ENCODE data around the gene RANGAP1. TPM values are rescaled to one million over a fixed set of nuclear protein-coding genes. Genes with fewer than 3 reads are reported as not detected.

RANGAP1 gene
- total and polyA plus RNA-seq, 2 of the 8 experiments (the other 6 are each of a cell fraction or from before 2014, with no cell fraction given): 121 to 171 TPM

DNA sequence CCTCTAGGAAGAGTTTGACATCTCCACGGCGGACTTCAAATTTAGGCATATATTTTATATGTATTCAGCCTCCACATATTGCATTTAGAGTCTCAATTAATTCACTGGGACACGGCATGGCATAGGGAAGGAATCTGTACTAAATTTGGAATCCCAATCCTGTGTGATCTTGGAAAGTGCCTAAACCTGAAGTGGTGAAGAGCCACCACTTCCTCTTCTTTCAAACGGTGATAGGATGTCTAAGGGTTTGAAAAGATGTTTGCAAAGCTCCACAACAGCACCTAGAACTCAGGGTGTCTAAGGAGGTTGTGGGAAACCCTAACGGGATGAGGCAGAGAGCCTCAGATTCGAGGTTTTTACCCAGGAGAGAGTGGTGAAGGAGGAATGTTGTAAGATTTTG, 81.9 kb downstream of the RANGAP1 start:
- H3K4me3 ChIP-seq (ENCODE audit: extremely low read depth in 1 of 4, insufficient read depth in 2 of 4, low read depth in 3 of 4, low read length in 4 of 4): no peak overlapping the region

More for the DNA sequence above, 81.9 kb downstream of the RANGAP1 start:
- H3K23ac ChIP-seq (ENCODE audit: insufficient read length): no peak overlapping the region
- H3K14ac ChIP-seq (ENCODE audit: insufficient read length): no peak overlapping the region
- WGBS, 2 experiments (ENCODE audit: extremely low coverage in 1 of 2, insufficient coverage in 1 of 2, insufficient read length in 1 of 2, insufficient replicate concordance in 2 of 2, low coverage in 1 of 2, low lambda C conversion rate in 2 of 2, missing lambda C conversion rate in 1 of 2): 83% methylated on average over 6 of the region's 6 CpGs; no CpG with 5 or more reads in 1 of the 2 experiments
- no peak overlapping the region for H2AFZ ChIP-seq (ENCODE audit: low read length)
- no peaks in the 10 kb centered on the region for H3K36me3 ChIP-seq (ENCODE audit: control insufficient read depth in 2 of 4, insufficient read depth in 4 of 4, low read length in 3 of 4)
- no peaks in the 10 kb centered on the region for H4K20me1 ChIP-seq (replicated peaks in 1 of 2; ENCODE audit: control insufficient read depth in 1 of 2, insufficient read depth in 2 of 2, low read length in 2 of 2)
- H4K8ac ChIP-seq (ENCODE audit: extremely low read depth, insufficient read depth, low read length): no peak overlapping the region
- no peak overlapping the region for H3K27ac ChIP-seq (ENCODE audit: low read depth, low read length)
- TF ChIP-seq TAF7 (optimal IDR thresholded peaks at IDR 0.05; ENCODE audit: borderline replicate concordance, low read depth, low read length) (no peak), TEAD4 (IDR thresholded peaks at IDR 0.05; ENCODE audit: low read depth, low read length) (no peak), POLR2A (IDR thresholded peaks at IDR 0.05; ENCODE audit: control extremely low read depth in 1 of 2, low read depth in 2 of 2, low read length in 2 of 2) (no peak), NRF1 (IDR thresholded peaks at IDR 0.05; ENCODE audit: low read depth, low read length) (no peak), POLR2AphosphoS5 (IDR thresholded peaks at IDR 0.05; ENCODE audit: low read depth, low read length) (no peak), POU5F1 (IDR thresholded peaks at IDR 0.05; ENCODE audit: low read depth, low read length) (no peak), CHD1 (IDR thresholded peaks at IDR 0.05; ENCODE audit: low read depth, low read length) (no peak), RFX5 (IDR thresholded peaks at IDR 0.05; ENCODE audit: borderline replicate concordance, low read depth, low read length) (no peak), CBX8 (IDR thresholded peaks at IDR 0.05; ENCODE audit: borderline replicate concordance, low read depth, low read length) (no peak), RAD21 (IDR thresholded peaks at IDR 0.05 in 1 of 2, conservative IDR thresholded peaks at IDR 0.05 in 1 of 2; ENCODE audit: low read depth in 2 of 2, low read length in 2 of 2) (no peak), CTBP2 (IDR thresholded peaks at IDR 0.05; ENCODE audit: borderline replicate concordance, insufficient read depth, insufficient read length, low read length) (no peak), RNF2 (IDR thresholded peaks at IDR 0.05; ENCODE audit: borderline replicate concordance, low read depth, low read length, missing control alignments, poor library complexity, severe bottlenecking) (no peak), SRF (IDR thresholded peaks at IDR 0.05; ENCODE audit: low read depth, low read length) (no peak)
- DNase-seq (ENCODE audit: low read depth in 1 of 2, low spot score in 2 of 2) (no peak), FAIRE-seq (no peak)
- no peaks in the 10 kb centered on the region; the same call in 1 of the 2 replicates for H3K79me1 ChIP-seq (ENCODE audit: low read depth, low read length)
- H2BK120ac ChIP-seq (replicated peaks; ENCODE audit: low read depth, low read length): no peak overlapping the region
- H3K4me2 ChIP-seq (ENCODE audit: insufficient read depth in 1 of 2, low read depth in 2 of 2, low read length in 2 of 2): no peak overlapping the region; a peak in 1 of 4 replicates
- ChIA-PET CTCF (ENCODE audit: partially characterized antibody) (no interaction called here), POLR2A (ENCODE audit: partially characterized antibody) (no interaction called here)
- no peak overlapping the region for H2BK12ac ChIP-seq (ENCODE audit: low read depth, low read length)
- no peaks in the 10 kb centered on the region for H3K9me3 ChIP-seq (ENCODE audit: insufficient read depth in 2 of 2, low read depth in 1 of 2, low read length in 1 of 2)
- H3K23me2 ChIP-seq (ENCODE audit: low read depth, low read length): peaks cover 7% of the 10 kb centered on the region
- no peak overlapping the region for H2BK20ac ChIP-seq (ENCODE audit: low read length)
- no peak overlapping the region for H3K9ac ChIP-seq (replicated peaks in 1 of 4; ENCODE audit: extremely low read depth in 1 of 4, low read depth in 3 of 4, low read length in 3 of 4)
- H3K4ac ChIP-seq (replicated peaks; ENCODE audit: insufficient read length, low read depth, low read length): no peak overlapping the region
- H3K79me2 ChIP-seq (ENCODE audit: control insufficient read depth in 1 of 2, insufficient read depth in 2 of 2, low read length in 2 of 2): peaks cover 0 to 9% of the 10 kb centered on the region in 2 experiments; a peak in 2 of 4 replicates
- no peak overlapping the region for H4K91ac ChIP-seq (replicated peaks; ENCODE audit: insufficient read length, low read length)
- H2AK5ac ChIP-seq (ENCODE audit: low read depth, low read length): no peak overlapping the region
- no peak overlapping the region for H4K5ac ChIP-seq (ENCODE audit: insufficient read length, low read depth, low read length)
- peaks cover 0 to 4% (median 0%) of the 10 kb centered on the region in 4 experiments; a peak in 2 of 7 replicates for H3K4me1 ChIP-seq (replicated peaks in 1 of 4; ENCODE audit: control insufficient read depth in 3 of 4, insufficient read depth in 4 of 4, low read length in 3 of 4)
- H2BK15ac ChIP-seq (ENCODE audit: low read length): no peak overlapping the region
- no peak overlapping the region for H2BK5ac ChIP-seq (ENCODE audit: low read depth, low read length)
- H3K56ac ChIP-seq (replicated peaks; ENCODE audit: insufficient read length, low read depth, low read length): no peak overlapping the region
- no peak overlapping the region for H3K18ac ChIP-seq (ENCODE audit: extremely low read depth, low read length)
- H3K27me3 ChIP-seq (replicated peaks in 1 of 4; ENCODE audit: control insufficient read depth in 3 of 4, extremely low read depth in 1 of 4, insufficient read depth in 3 of 4, low read length in 3 of 4): peaks cover 0 to under 1% (median 0%) of the 10 kb centered on the region in 4 experiments; a peak in 4 of 7 replicates
